Measurements from ENCODE around the gene TBC1D8.

Gene TBC1D8

GRCh38 chr2:101027852-101028251 is 123.3 kb downstream of the TBC1D8 start:
- no peak for DNase-seq (ENCODE audit: low read depth)

DNA sequence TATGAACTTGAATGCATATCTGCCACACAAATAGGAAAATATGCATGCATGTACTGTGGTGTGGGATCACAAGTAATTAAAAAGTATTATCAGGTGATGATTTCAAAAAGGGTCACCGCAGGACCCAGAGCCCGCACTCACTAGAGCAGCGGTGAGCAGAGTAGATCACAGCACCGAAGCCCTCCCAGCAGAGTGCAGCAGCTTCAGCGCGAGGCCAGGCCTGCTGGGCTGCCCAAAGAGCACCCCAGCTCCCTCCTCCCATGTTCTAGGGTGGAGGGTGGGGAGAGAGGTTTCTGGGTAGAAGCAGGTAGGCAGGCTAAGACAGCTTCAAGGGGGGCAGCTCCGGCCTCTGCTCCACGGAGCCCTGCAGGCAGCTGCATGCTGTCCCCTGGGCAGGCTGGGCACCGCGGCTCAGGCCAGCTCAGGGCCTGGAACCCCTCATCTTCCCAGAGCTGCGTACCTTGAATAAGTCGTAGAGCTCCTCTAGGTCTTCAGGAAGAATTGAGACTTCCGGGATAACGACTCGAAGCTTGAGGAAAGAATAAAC is 124.2 kb downstream of the TBC1D8 start:
- DNase-seq (ENCODE audit: low read depth): no peak

DNA sequence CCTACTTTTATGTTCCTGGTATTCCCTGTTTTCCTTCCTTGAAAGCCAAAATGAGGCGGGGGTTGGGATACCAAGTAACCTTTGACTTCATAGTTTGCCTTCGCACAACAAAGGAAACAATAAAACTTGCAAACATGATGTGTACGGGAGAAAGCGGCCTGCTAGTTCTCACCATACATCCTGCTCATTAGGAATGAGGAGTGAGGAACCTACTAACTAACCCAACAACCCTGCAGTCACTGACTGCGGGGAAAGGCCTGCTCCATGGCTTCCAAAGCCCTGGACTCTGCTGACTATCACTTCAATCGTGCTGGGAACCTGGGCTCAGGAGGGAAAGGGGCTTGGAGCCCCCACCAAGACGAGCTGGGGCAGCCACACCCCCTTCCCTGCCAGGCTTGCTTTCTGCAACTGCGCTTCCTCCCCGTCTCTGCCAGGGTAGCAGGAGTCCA is 124.9 kb downstream of the TBC1D8 start:
- no peak for DNase-seq (ENCODE audit: low read depth)

DNA sequence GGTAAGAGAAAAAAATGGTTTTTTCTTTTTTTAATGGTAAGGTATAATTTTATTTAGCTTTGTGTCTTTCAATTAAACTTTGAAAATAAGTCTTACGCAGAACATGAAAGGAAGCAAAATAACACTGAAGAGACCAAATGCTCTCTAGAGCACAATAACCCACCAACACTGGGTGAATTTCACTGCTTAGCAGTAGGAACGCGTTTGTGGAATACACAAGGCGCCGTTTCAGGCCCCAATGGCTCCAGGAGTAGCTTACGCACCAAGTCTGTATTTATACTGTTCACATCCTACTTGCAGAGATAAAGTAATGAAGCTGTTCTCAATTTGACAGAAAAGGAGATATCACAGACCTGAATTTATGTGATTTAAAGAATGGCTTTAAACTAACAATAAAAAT is 125.6 kb downstream of the TBC1D8 start:
- DNase-seq (ENCODE audit: low read depth): no peak

DNA sequence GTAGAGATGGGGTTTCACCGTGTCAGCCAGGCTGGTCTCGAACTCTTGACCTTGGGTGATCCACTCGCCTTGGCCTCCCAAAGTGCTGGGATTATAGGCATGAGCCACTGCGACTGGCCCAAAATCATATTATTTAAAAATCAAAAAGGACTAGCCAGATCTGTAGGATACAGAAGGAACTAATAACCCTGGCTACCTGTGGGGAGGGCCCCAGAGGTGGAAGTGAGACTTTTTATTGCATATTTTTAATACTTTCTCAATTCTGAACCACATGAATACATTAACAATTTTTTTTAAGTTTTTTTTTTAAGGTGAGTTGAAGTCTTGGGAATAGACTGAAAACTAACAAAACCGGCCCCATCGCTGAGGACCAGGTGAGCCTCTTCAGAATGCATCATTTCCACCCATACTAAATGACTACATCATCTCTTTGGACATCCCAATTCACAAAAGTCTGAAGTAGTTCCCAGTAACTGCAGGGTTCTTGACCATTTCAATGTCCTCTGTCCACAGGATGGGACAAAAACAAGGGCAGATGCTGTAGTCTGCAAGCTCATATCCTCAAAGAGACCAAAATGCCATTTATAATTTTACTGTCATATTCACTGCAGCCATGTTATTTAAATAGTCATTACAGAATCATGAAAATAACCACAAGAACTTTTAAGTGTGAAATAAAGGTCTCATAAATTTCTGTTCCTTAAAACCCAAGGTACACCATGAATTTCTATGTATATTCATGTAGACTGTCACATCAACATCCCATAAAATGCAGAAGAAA is 127.7 kb downstream of the TBC1D8 start:
- no peak for DNase-seq (ENCODE audit: low read depth)

- no peak for DNase-seq (ENCODE audit: low read depth)
Observed at GRCh38 chr2:101022221-101022620, 129.0 kb downstream of the TBC1D8 start.

DNA sequence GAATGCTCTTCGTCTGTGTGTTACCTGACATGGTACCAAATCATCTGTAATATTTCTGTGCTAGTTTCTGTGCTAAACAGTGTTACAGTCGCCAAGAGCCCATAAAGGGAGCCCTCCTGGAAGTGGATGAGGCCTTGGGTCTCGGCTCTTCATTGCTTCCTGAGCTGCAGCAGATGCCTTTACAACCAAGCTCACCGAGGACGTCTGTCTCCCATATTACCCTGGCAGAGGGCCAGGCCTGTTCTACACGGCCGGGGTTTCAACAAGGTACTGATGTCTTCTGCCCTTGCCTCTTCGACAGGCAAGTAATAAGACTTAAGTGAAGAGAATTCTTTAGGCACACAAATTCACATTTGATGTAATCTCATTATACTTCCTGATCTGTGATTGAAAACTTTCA is 132.2 kb downstream of the TBC1D8 start:
- DNase-seq (ENCODE audit: low read depth): no peak

GRCh38 chr2:101017371-101017770 is 133.8 kb downstream of the TBC1D8 start:
- no peak for DNase-seq (ENCODE audit: low read depth)

DNA sequence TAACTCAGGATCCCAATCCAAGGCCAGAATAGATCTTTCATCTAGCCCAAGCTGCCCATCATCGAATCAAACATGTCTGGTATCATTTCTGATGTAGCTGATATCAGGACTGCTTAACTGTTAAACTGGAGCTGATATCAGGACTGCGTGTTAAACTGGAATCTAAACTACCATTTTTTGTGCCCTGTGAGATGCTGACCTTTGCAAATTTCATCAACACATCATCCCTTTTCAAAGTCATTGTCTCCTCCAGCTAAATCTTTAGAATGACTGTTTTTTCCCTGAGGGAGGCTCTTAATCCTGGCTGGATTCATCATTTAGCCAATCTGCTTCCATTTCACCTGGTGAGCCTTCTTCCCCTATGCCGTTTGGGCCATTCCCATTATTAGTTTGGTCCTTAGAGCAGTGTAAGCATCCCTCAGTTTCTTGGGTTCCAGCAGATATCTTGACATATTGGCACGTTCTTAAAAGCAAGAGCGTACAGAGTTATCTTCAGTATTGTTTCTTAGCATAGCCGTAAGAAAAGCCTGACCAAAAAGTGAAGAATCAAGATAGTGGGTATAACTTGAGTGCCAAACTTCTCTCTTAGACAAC is 136.8 kb downstream of the TBC1D8 start:
- DNase-seq (ENCODE audit: low read depth): no peak

DNA sequence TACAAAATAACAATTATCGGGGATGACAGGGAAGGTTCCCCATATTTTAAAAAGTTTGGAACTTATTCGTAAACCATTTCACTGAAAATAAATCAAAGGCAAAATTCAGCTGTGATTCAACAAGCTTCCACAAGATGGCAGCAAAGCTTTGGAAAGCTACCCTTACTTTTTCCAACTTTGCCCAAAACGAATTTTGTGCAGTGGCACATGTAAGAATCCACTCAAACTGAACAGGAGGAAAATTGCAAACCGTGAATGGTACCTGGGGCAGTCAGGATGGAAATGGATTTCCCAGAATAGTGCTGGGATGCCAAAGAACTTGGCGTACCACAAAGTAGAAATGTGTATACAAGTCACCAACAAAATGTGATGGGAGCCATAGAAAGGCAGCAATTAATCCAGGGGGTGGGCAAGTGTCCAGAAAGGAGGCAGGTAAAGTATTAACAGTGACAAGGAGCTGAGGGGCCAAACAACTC is 138.4 kb downstream of the TBC1D8 start:
- no peak for DNase-seq (ENCODE audit: low read depth)

GRCh38 chr2:101012054-101012705 is 139.0 kb downstream of the TBC1D8 start:
- DNase-seq (ENCODE audit: low read depth): no peak

DNA sequence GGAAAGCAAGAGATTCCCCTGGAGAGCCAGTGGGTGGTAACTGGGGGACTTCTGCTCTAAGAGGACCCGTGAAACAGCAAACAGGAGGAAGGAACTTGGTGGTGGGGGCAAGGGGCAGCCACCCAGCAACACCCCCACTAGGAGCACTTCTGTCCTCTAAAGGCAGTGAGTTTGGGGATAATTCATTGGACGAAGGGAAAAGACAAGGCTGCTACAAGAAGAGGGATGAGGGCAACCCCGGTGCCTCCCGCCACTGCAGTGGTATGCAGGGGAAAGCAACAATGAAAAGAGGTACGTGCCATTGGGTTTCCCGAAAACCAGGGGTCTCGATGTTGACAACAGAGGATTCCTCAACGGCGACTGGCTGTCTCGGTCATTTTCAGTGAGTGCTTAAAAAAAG is 140.0 kb downstream of the TBC1D8 start:
- no peak for DNase-seq (ENCODE audit: low read depth)

- no peak for DNase-seq (ENCODE audit: low read depth)
Observed at GRCh38 chr2:101007415-101008345, 143.5 kb downstream of the TBC1D8 start.

DNA sequence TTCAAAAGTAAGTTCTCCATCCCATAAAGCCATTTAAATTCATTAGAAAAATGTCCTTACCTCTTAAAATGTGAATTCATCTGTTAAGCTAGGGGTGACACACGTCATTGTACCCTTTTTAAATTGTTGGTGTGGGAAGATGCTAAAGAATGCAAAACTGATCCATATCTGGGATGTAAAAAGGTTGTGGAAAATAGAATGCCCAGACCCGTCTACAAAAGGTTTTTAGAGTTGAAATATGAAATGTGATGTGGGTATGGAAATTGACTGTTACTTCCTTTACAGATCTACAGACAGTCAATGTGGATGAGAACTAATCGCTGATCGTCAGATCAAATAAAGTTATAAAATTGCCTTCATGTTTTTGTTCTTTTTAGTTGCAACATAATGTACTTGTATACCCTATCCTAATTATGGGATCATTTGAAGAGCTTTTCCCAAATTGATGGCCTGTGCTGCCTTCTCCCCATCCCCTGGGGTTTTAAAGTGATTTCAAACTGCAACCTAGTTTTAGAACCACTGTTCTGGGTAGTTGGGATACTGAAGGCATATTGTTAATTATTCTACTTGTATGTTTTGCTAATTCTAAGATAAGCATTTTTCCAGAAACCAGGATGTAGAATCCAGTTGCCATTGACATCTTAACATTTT is 145.0 kb downstream of the TBC1D8 start:
- no peak for DNase-seq (ENCODE audit: low read depth)

DNA sequence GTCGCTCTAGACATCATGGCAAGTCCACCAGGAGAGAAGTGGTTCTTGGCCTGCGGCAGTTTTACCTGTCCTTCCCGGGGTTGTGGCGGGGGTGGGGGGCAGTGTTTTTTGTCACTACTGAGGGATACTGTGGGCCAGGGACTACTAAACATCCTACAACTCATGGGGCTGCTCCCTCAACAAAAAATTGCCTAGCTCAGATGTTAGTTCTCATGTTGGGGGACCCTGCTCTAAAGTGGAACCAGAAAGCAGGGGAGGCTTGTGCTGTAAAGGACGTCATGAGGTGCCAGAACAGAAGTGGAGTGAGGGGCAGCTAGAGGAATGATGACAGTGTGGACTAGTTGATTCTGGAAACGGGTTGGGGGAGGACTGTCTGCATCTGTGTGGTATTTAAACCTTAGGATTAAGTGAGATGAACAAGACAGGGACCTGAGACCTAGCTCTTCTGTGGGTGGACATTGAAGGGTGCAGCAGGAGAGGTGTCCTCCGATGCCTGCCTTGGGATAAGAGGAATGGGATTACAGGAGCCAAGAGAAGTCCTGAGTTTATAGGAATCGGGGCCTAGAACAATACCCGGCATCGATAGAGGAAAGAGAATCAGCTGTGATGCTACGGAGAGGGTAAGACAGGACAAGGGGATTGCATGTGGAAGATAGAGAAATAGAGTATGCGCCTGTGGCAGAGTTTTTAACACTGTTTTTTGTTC is 146.4 kb downstream of the TBC1D8 start:
- no peak for DNase-seq (ENCODE audit: low read depth)

- no peak for DNase-seq (ENCODE audit: low read depth)
Observed at GRCh38 chr2:101003278-101003775, 147.9 kb downstream of the TBC1D8 start.

DNA sequence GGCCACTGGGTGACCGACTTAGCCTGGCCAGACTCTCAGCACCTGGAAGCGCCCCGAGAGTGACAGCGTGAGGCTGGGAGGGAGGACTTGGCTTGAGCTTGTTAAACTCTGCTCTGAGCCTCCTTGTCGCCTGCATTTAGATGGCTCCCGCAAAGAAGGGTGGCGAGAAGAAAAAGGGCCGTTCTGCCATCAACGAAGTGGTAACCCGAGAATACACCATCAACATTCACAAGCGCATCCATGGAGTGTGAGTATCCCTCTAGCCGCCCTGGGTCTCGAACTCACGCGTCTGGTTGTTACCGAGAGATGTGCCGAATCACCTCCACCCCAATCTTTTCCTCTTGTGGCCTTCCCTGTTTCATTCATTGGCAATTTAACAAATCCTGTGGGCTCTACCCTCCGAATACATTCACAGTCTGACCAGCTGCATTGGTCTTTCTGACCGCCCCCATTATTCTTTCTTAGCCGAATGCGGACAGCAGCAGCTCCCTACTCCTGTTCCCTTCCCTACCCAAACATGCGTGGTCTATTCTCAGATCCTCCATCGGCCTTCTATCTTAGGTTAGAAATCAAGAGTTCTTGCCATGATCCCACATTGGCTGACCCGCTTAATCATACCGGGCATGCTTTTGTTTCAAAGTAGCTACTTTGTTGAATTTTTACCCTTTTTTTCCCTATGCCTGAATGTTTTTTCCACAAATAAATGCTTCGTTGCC is 148.5 kb downstream of the TBC1D8 start:
- no peak for DNase-seq (ENCODE audit: low read depth)

DNA sequence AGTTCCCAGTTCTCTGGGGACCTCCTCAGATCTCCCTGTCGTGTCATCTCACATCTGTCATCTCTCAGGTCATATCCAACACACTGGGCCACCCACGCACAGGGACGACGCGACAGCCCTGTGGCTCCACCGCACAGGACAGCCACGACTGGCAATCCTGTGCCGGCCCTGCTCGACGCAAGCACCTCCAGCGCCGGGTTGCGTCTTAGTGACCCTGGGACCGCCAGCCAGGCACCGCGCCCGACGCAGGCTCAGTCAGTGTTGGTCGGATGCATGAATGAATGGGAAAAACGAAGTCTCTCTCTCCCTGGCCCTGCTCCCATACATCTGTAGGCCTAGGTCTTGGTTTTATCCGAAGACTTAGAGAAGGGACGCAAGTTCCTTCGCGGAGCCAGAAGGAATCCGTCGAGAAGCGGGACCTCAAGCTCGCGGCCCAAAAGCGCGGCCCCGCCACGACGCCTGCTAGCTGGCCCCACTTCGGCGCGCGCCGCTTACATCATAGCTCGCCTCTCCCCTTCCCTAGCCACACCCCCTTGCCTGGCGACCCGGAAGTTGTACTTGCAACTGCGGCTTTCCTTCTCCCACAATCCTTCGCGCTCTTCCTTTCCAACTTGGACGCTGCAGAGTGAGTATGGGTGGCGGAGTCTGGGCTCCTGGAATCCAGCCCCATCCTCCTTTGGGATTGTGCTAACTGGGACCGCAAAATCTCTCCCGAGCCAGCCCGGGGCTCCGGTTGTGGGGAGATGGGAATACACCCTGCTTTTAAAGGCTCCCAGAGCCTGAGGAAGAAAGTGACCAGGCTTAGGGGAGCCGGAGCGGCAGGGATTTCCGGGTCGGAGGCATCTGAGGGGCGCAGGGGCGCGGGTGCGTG is 149.3 kb downstream of the TBC1D8 start, which contains the start of gene RPL31:
Gene RPL31, plus strand, starts transcription at position 599 of the 871 bp plus-strand sequence. CDS start 413 bp downstream, outside the sequence.
- DNase-seq (ENCODE audit: low read depth): peak; percentile 93

DNA sequence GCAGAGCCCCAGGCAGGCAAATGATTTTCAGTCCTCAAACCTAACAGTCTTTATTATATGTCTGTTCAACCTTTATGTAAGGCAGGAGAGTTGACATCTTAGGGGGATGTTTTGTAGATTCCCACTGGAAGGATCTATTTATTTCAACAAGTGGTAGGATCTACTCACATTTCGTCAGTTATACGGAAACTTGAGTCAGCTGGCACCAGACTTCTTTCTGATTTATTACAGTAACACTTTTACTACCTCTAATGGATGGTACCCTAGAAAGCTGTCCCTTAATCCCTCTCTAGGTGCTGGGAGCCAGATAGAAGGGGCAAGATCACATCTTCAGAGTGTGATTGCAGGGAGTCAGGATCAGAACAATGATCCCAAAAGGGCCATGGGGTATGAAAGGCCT is 151.2 kb downstream of the TBC1D8 start:
- no peak for DNase-seq (ENCODE audit: low read depth)
